Activated CD4-positive, alpha-beta T cell treated with anti-CD3 and anti-CD28 coated beads, Interleukin-2, amount 50 U/mL, for 24 hours (primary cell): Measurements from ENCODE around the gene CELA1.
A peak's percentile ranks its signal among the peaks of the same experiment; 100 is the strongest.
"Not testable (repeated sequence)": the region's sequence is repeated elsewhere in the genome, so short reads cannot be mapped to it uniquely, and the experiment has no call there.

Experiments used
- DNase-seq, 2 donors: peaks; one replicate each; pipeline ENCODE4 v3.0.0-alpha.2; 2020; ENCODE audit warnings: low read depth in 1 of 2, low spot score in 1 of 2

CELA1 gene

DNA sequence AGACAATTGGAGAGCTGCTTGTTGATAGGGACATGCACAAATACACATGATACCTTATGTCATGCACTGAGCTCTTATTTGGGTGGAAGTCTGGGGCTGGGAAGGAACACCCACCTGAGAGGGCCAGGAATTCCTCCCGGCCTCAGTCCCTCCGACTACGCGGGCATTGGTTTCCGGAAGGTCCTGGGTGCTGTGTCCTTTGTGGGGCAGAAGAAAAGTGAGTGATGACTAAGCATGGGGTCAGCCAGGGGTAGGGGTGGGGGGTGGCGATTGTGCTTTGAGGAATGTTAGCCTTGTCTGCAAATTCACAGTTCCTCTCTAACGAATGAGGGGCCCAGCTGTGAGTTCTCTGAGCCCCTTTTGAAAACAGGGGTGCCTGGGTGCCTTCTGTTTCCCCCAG, 798 bp downstream of the CELA1 start:
- DNase-seq = no peak

GRCh38 chr12:51343201-51343600, 3.3 kb downstream of the CELA1 start:
- no peak for DNase-seq

DNA sequence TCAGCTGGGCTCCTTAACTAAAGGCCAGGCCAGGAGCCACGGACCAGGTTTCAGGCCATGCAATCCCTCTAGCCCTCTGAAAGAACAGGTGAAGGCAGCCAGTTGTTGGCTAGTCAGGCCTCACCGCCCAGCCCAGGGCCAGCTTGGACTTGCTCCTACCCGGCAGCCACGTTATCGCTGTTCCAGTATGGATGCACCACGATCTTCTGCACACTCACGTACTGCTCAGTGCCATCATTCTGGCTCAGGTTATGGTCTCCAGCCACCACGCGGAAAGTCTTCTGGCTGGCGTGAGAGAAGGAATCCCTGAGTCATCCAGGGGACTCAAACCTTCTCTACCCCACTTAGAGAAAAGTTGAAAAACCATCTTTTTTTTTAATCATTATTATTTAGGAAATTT, 4.1 kb downstream of the CELA1 start:
- DNase-seq = no peak

- DNase-seq = peak; percentile 35 to 74
Measured at GRCh38 chr12:51341251-51342007, 5.0 kb downstream of the CELA1 start.

DNA sequence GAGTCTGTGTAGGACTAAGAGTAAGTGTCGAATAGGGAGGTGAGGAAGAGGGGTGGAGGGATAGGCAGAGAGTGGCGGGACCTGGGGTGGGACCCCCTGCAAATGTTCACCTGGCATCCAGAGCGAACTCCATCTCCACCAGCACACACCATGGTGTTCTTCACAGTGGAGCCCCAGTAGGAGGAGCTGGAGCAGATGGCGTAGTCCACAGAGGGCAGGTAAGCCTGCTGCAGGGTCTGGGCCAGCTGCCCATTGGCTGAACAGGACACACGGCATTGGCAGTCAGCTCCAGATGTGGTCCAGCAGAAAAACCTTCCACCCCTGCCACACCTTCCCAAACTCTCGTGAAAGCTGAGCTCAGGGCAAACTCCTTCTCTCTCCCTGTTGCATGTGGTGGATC, 6.7 kb downstream of the CELA1 start:
- no peak for DNase-seq

DNA sequence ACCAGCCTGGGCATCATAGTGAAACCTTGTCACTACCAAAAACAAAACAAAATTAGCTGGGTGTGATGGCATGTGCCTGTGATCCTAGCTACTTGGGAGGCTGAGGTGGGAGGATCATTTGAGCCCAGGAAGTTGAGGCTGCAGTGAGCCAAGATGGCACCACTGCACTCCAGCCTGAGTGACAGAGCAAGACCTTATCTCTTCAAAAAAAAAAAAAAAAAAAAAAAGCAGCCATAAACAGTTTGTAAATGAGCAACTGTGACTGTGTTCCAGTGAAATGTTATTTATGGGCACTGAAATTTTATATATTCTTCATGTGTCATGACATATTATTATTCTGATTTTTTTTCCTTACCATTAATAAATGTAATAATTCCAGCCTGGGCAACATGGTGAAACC, 9.1 kb downstream of the CELA1 start:
- DNase-seq = not testable (repeated sequence)

DNA sequence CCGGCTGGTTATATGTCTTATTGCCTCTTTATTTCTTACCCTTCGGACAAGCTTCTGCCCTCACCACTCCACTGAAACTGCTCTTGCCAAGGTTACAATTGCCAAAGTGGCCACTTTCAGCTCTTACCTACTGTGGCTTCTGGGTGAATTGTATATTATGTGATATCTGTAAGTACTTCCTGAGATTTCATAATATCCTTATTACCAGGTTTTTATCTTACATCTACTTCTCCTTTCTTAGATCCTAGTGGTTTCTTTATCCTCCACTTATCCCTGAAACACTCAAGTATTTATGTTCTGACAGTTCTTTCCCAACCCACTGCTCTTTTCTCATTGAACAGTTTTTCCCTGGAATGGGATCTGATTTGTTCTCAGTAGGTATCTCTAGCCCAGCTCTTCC, 10.5 kb downstream of the CELA1 start:
- no peak for DNase-seq

DNA sequence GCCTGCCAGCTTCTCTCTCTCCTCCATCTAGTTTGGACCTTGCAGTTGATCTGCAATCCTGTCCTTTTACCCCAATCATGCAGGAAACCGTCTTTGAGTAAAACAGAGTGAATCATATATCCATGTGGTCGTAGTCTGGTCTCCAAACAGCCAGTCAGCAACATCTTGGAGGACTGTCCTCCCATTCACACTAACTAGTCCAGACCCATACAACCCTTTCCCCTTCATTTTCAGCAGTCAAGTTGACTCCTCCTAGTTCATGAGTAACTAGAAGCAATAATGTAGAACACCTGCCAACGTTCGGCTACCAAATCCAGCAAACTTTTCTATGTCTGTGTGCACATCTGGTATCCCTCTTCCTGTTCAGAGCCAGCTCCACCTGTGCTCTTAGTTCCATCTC, 11.7 kb downstream of the CELA1 start:
- DNase-seq = no peak

- no peak for DNase-seq
Measured at GRCh38 chr12:51333536-51333935, 12.9 kb downstream of the CELA1 start.

- DNase-seq = no peak
Measured at GRCh38 chr12:51330186-51330585, 16.3 kb downstream of the CELA1 start.

DNA sequence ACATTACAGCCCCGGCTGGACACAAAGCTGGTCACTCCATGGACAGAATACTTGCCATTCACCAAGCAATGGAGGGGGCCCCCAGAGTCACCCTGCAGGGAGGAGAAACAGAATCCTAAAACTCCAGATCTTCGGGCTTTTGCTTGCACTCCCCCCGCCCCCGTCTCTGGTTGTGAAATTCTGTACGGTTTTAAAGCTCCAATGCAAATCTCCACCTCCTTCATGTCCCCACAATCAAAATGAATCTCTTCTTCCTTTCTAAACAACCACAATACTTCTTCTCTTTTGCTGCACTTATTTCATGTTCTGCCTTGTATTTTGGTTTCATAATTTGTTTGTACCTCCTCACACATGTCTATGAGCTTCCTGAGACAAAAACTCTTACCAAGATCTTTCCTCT, 16.7 kb downstream of the CELA1 start:
- no peak for DNase-seq

DNA sequence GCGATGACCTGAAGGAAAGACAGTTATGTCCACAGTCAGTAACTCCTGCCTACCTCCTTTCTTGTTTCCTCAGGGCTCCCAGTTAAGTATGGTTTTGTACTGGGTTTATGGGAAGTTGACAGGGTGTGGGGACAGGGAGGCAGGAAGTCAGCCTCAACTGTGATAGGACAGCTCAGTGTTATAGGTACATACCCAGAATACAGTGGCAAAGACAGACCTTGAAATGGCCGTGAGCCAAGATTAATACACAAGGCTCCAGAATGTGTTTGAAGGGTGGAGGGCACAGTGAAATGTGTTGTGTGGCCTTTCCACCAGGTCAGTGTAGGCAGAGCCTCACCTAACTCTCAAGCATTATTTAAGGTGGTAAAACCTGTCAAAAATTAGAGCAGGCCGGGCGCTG, 17.9 kb downstream of the CELA1 start:
- no peak for DNase-seq

DNA sequence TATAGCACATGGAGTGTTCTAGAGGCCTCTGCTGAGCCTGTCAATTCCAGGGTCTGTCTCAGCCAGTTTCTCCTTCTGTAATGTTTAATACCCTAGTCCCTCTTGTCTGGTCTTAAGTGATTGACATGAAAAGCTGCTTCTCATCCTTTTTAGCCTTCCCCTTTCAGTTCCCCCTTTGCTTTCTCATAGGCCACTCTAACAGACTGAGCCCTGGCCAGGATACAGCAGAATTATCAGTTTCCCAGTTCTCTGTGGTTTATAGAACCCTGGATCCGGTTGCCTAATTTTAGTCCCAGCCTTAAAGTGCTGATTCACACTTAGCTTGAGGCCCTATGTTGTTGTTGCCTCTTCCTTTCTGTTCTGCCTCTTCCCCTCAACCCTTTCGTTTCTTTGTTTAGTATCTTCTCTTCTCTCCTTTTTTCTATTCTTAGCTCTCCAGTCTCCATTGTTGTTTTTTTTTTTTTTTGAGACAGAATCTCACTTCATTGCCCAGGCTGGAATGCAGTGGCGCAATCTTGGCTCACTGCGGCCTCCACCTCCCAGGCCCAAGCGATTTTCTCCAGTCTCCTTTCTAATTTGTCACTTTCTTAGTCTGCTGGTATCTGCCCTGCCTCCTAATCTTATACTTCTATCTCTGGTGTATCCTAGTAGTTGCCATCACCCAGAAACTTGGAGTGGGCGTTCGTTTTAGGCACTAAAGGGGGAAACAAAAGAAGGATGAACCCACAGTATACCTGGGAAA, 19.6 kb downstream of the CELA1 start:
- DNase-seq = no peak

DNA sequence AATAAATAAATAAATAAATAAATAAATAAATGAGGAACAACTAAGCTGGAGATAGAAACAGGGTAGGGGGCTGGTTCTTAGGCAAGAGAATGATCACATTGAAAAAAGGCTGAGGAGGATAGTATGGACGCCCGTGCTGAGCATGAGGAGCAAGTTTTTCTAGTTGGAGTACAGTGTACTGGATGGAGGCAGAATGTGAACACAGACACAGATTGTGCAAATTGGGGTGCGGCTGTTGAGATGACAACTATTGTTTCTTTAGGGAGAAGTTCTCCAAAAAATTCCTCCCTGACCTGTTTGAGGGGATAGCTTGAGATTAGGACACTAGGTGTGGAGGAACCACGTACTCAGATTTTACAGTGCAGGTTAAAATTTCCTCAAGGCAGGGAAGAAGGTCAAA, 21.5 kb downstream of the CELA1 start:
- DNase-seq = no peak

GRCh38 chr12:51323966-51324895, 22.2 kb downstream of the CELA1 start, which contains the start of gene BIN2:
Gene BIN2, minus strand, starts transcription at chr12:51324174. Its CDS starts 72 bp downstream, at chr12:51324102.
- DNase-seq = peak; percentile 34 to 44

- peak; percentile 20 to 34 for DNase-seq
Measured at GRCh38 chr12:51323317-51323960, 23.0 kb downstream of the CELA1 start.

- DNase-seq = no peak
Measured at GRCh38 chr12:51322452-51322851, 24.0 kb downstream of the CELA1 start.

- no peak for DNase-seq
Measured at GRCh38 chr12:51321882-51322281, 24.6 kb downstream of the CELA1 start.

DNA sequence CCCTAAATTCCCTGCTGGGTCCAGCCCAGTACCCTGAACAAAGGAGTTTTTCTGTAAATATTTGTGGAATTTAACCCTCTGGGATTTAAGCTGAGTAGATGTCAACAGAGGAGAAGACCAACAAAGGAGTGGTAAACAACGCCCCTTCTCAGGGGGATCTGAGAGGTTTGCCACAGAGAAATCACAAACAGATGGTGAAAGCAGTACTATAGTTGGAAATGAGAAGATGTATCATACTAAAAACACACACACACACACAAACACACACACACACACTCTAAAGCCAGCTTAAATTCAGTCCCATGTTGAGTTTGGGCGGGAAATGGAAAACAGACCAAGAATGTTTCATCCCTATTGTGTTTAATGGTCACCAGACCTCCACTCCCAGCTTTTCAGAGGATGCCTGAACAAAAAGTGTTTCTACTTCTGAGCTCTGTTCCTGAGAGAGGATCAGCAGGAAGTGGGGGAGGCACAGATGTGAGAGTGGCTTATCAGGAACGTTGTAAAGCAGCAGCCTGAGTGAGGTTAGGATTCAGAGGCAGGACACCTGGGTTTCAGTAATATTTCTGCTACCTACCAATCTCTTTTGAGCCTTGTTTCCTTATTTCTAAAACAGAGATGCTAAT, 25.7 kb downstream of the CELA1 start:
- no peak for DNase-seq

DNA sequence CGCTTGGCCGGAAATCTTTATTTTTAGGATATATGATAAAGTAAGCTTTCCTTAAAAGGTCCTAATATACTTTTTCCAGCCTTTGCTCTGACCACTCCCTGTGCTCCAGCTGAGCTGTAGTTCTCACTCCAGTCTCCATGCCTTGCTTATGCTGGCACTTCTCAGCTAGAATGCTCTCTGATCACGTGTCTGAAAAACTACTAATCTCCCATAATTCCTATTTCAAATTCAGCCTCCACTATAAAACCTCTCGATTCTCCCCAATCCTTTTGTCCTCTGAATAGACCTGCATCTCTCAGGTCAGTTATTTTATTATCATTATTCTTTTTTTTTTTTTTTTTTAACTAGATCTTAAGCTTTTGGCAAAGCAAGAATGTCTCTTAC, 26.2 kb downstream of the CELA1 start:
- DNase-seq = no peak
